ENCODE results near the gene ID1.

DNA sequence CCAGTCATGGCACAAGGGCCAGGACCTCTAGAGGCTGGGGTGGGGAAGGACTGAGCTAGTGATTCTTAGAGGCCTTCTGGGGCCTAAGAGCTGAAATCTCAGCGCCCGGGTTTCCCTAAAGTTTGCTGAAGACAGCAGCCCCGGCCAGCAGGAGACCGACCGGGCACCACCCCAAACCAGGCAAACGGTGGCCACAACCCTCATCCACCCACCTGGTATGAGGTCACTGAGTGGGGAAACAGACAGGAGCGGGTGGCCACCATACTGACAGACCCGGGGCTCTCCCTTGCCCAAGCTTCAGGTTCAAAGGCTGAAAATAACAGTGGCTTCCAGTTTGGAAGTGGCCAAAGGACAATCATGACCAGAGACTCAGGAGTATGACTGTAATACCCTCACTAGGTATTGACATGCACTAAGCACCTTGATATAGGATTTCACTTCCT lies 35.0 kb upstream of the ID1 start:
- TF ChIP-seq POLR2A (IDR thresholded peaks at IDR 0.05) = no peak
- no peak for TF ChIP-seq EP300 (IDR thresholded peaks at IDR 0.05)
- no peak for TF ChIP-seq POLR2AphosphoS5 (IDR thresholded peaks at IDR 0.05)
- TF ChIP-seq, protein P1, sequence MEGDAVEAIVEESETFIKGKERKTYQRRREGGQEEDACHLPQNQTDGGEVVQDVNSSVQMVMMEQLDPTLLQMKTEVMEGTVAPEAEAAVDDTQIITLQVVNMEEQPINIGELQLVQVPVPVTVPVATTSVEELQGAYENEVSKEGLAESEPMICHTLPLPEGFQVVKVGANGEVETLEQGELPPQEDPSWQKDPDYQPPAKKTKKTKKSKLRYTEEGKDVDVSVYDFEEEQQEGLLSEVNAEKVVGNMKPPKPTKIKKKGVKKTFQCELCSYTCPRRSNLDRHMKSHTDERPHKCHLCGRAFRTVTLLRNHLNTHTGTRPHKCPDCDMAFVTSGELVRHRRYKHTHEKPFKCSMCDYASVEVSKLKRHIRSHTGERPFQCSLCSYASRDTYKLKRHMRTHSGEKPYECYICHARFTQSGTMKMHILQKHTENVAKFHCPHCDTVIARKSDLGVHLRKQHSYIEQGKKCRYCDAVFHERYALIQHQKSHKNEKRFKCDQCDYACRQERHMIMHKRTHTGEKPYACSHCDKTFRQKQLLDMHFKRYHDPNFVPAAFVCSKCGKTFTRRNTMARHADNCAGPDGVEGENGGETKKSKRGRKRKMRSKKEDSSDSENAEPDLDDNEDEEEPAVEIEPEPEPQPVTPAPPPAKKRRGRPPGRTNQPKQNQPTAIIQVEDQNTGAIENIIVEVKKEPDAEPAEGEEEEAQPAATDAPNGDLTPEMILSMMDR (IDR thresholded peaks at IDR 0.05) = no peak

Data from stomach (tissue), 4 donors.